Skeletal muscle tissue (tissue), 4 donors: Measurements from ENCODE around the gene VWA5B1. TPM values are rescaled to one million over a fixed set of nuclear protein-coding genes. Genes with fewer than 3 reads are reported as not detected.

Experiments used
- H3K27ac ChIP-seq: one replicate; pipeline ENCODE4 v1.7.0; 2013; ENCODE audit warnings: mild to moderate bottlenecking, low read depth, low read length, inconsistent platforms
- H3K27me3 ChIP-seq, 3 donors: one replicate each; pipeline ENCODE4 v1.7.0; 2013; ENCODE audit warnings: low read length in 3 of 3; ENCODE audit not compliant: control insufficient read depth in 3 of 3, insufficient read depth in 3 of 3
- H3K36me3 ChIP-seq, 3 donors: one replicate each; pipeline ENCODE4 v1.7.0; 2013; ENCODE audit warnings: low read length in 3 of 3; ENCODE audit not compliant: control insufficient read depth in 3 of 3, insufficient read depth in 3 of 3
- H3K4me1 ChIP-seq, 3 donors: one replicate each; pipeline ENCODE4 v1.7.0; 2013; ENCODE audit warnings: low read length in 3 of 3, mild to moderate bottlenecking in 3 of 3; ENCODE audit not compliant: control insufficient read depth in 3 of 3, insufficient read depth in 3 of 3
- H3K4me3 ChIP-seq, 3 donors: one replicate each; pipeline ENCODE4 v1.7.0; 2013; ENCODE audit warnings: low read length in 3 of 3
- H3K9ac ChIP-seq, 3 donors: one replicate each; pipeline ENCODE4 v1.7.0; 2013; ENCODE audit warnings: low read length in 3 of 3, mild to moderate bottlenecking in 3 of 3, moderate library complexity in 2 of 3, low read depth in 1 of 3
- H3K9me3 ChIP-seq, 3 donors: one replicate each; pipeline ENCODE4 v1.7.0; 2013; ENCODE audit warnings: low read length in 3 of 3; ENCODE audit not compliant: control insufficient read depth in 3 of 3
- total RNA-seq: library from RNA; depleted of rRNA; stranded (reverse); fragments of >200 nt; gene quantifications from one replicate; pipeline ENCODE4 v1.2.3, GENCODE V29; 2014
- donor health status: Osteomylitis.

VWA5B1 gene
- total RNA-seq, 1 donor from 2014 or later, result 0.52 TPM

DNA sequence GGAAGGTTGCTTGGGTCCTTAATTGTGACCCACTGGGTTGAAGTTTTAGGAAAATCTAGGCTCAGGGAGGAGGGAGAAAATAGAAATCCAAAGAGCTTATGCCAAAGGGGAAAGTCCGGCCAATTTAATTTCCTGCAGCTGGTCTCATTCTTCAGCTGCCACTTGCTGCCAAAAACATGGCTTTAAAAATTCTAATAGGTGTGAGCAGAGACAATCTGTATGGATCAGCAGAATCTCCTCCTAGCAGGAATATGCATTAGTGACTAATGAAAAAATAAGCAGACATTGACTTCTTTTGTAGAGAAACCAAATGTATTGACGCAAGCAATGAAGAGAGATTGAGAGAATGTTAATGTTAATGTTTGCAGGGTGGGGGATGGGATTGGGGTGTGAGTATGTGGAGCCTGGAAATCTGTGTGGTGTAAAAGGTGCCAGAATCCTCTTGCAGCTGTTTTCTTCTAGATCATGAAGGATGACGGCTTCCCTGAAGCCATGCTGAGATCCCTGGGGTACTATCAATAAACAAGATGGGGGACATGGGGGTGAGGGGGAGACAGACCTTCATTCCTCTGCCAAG, 35.3 kb downstream of the VWA5B1 start:
- Histone ChIP-seq H3K4me1 (peaks cover 10 to 14% (median 13%) of the 10 kb centered on the region in 3 donors), H3K9ac (no peak overlapping the region), H3K4me3 (no peak overlapping the region), H3K27ac (no peak overlapping the region), H3K36me3 (no peaks in the 10 kb centered on the region), H3K9me3 (no peaks in the 10 kb centered on the region), H3K27me3 (peaks cover 0 to 6% (median 0%) of the 10 kb centered on the region in 3 donors)

DNA sequence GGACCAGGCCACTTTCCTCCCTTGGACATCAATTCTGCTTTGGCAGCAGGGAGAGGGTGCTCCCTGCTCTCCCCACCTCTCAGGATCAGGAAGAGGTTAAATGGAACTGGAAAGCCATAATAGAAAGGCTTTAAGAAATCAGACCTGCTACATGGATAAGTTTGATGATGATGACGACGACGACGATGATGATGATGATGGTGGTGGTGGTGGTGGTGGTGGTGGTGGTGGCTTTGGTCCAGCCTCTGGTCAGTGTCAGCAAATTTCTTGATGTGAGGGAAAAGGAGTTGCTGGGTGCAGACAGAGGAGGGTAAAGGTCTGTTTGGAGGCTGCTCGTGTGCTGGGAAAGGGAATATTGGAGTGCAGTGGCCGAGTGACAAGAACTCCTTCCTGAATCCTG, 36.8 kb downstream of the VWA5B1 start:
- Histone ChIP-seq H3K4me3 (no peak overlapping the region), H3K36me3 (no peaks in the 10 kb centered on the region), H3K9ac (no peak overlapping the region), H3K27me3 (no peaks in the 10 kb centered on the region), H3K27ac (no peak overlapping the region), H3K4me1 (peaks cover 10 to 12% (median 11%) of the 10 kb centered on the region in 3 donors), H3K9me3 (no peaks in the 10 kb centered on the region)

DNA sequence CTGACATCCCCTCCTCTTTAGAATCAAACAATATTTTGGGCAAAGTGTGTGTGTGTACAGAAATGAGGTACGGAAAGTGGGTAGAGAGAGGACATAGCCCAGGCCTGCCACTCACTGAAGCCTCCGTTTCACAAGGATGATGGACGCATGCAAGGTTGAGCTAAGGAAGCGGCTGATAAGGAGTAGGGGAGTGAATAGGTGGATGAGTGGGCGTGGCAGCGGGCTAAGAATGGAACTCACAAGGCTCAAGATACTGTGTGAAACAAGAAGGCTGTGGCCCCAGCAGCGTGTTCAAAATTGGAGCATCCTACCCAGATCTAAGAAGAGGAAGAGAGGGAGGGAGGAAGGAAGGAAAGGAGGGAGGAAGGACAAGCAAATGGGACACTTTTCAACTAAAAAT, 37.5 kb downstream of the VWA5B1 start:
- Histone ChIP-seq H3K27ac (no peak overlapping the region), H3K9me3 (no peaks in the 10 kb centered on the region), H3K27me3 (no peaks in the 10 kb centered on the region), H3K9ac (no peak overlapping the region), H3K4me3 (no peak overlapping the region), H3K36me3 (no peaks in the 10 kb centered on the region), H3K4me1 (peaks cover 10 to 12% (median 11%) of the 10 kb centered on the region in 3 donors)

DNA sequence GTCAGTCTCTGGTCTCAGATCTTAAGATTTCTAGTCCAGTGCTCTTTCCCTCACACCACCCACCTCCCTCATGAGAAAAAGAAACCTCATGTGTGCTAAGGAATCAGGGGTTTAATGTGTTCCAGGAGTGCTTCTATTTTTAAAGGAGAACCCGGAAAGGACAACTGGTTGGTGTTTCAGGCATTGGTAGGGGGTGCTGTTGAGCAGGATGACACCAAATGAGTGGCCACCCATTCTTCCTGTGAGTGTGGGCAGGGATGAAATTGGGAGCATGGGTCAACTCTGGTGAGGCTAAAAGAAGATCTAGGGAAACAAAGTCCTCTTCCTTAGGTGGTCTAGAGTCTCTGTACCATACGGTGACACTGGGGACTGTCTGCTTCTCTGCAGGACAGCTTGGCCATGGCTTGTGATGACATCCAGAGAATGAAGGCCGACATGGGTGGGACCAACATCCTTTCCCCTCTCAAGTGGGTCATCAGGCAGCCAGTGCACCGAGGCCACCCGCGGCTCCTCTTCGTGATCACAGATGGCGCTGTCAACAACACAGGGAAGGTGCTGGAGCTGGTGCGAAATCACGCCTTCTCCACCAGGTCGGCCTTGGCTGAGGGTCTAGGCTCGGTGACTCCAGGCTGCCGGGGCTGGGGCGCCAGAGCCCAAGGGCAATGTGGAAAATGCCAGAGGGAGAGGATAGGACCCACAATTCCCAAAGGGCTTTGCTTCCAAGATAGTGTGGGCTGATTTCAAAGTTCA, 39.3 kb downstream of the VWA5B1 start:
- H3K27me3 ChIP-seq, result no peaks in the 10 kb centered on the region
- H3K4me1 ChIP-seq, result peaks cover 3 to 11% (median 8%) of the 10 kb centered on the region in 3 donors
- H3K36me3 ChIP-seq, result no peaks in the 10 kb centered on the region
- H3K9ac ChIP-seq, result no peak overlapping the region
- no peak overlapping the region for H3K4me3 ChIP-seq
- no peaks in the 10 kb centered on the region for H3K9me3 ChIP-seq
- no peak overlapping the region for H3K27ac ChIP-seq

DNA sequence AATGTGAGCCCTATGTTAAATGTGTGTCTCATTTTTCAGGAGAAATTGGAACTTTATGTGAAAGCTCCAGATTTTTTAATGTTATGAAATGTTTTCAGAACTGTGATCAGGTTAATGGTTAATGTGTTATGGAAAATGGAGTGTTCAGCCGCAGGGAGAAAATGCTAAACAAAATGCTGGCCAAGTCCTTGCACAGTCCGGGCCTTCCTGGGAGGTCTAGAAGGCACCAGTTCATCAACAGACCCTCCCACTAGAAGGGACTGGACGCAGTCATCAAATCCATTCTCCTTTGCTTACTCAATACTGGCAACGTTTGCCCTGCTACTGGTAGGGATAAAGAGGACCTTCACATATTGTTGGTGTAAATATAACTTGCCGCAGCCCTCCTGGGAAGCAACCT, 43.4 kb downstream of the VWA5B1 start:
- Histone ChIP-seq H3K9ac (no peak overlapping the region), H3K27me3 (peaks cover 0 to 14% (median 8%) of the 10 kb centered on the region in 3 donors), H3K36me3 (no peaks in the 10 kb centered on the region), H3K27ac (no peak overlapping the region), H3K4me3 (no peak overlapping the region), H3K9me3 (no peaks in the 10 kb centered on the region), H3K4me1 (peaks cover 0 to 2% (median 0%) of the 10 kb centered on the region in 3 donors)

DNA sequence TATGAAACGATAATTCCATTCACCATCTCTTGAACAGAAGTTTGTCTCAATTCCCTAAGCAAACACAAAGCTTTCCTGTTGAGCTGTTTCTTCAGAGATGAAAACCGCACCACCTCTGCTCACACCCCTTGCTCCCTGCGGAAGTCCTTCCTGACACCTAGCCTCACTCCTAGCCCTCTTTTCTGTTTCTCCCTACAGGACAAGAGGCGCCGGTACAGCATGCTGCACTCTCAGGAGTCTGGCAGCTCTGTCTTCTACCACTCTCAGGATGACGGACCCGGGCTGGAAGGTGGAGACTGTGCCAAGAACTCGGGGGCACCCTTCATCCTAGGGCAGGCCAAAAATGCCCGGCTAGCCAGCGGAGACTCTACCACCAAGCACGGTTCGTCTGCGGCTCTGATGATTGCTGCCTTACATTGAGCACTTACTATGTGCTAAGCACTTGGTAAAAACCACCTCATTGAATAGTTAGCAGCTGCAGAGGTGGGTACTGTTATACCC, 45.5 kb downstream of the VWA5B1 start:
- H3K36me3 ChIP-seq, result no peaks in the 10 kb centered on the region
- H3K4me3 ChIP-seq, result no peak overlapping the region
- no peak overlapping the region for H3K27ac ChIP-seq
- H3K9me3 ChIP-seq, result no peaks in the 10 kb centered on the region
- H3K9ac ChIP-seq, result no peak overlapping the region
- no peaks in the 10 kb centered on the region for H3K4me1 ChIP-seq
- peaks cover 0 to 14% (median 8%) of the 10 kb centered on the region in 3 donors for H3K27me3 ChIP-seq

DNA sequence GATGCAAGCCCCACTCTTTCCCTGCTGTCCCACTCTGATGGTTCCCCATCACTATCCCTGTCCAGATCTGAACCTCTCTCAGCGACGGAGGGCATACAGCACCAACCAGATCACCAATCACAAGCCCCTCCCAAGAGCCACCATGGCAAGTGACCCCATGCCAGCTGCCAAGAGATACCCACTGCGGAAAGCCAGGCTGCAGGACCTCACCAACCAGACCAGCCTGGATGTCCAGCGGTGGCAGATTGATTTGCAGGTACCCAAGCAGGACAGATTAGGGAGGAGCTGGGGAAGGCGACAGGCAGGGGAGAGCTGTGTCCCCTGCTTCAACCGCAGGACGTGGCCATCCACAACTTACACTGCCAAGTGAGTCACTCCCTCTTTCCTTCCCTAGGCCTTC, 46.9 kb downstream of the VWA5B1 start:
- Histone ChIP-seq H3K4me3 (no peak overlapping the region), H3K9ac (no peak overlapping the region), H3K27ac (no peak overlapping the region), H3K4me1 (no peaks in the 10 kb centered on the region), H3K27me3 (peaks cover 0 to 14% (median 12%) of the 10 kb centered on the region in 3 donors), H3K9me3 (no peaks in the 10 kb centered on the region), H3K36me3 (no peaks in the 10 kb centered on the region)

DNA sequence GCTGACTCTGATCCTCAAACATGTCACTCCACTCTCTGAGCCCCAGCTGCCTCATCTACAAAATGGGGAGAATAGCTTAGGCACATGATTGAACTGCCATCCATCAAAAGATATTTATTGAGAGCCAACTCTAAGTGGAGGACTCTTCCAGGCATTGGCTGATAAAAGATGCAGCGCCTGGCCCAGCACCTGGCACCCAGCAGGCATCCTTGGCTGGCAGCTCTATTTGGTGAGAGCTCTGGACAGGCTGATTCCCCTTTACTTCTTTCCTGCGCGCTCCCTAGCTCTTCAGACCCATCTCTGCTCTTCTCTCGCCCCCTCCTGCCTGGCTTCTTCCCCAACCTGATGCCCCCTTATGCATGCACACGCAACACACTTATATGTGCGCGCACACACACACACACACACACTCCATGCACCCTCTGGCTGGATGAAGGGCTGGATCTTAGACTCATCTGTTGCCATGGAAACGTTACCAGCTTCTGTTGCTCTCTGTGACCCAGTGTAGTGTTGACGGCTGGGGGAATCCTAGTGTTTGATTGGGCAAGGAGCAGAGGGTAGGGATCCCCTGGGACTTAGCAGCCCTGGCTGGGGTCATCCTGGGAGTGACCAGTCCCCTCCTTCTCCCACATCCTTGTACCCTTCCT, 49.3 kb downstream of the VWA5B1 start:
- Histone ChIP-seq H3K27me3 (peaks cover 6 to 26% (median 21%) of the 10 kb centered on the region in 3 donors), H3K4me3 (no peak overlapping the region), H3K9me3 (no peaks in the 10 kb centered on the region), H3K4me1 (no peaks in the 10 kb centered on the region), H3K9ac (no peak overlapping the region), H3K27ac (no peak overlapping the region), H3K36me3 (no peaks in the 10 kb centered on the region)

DNA sequence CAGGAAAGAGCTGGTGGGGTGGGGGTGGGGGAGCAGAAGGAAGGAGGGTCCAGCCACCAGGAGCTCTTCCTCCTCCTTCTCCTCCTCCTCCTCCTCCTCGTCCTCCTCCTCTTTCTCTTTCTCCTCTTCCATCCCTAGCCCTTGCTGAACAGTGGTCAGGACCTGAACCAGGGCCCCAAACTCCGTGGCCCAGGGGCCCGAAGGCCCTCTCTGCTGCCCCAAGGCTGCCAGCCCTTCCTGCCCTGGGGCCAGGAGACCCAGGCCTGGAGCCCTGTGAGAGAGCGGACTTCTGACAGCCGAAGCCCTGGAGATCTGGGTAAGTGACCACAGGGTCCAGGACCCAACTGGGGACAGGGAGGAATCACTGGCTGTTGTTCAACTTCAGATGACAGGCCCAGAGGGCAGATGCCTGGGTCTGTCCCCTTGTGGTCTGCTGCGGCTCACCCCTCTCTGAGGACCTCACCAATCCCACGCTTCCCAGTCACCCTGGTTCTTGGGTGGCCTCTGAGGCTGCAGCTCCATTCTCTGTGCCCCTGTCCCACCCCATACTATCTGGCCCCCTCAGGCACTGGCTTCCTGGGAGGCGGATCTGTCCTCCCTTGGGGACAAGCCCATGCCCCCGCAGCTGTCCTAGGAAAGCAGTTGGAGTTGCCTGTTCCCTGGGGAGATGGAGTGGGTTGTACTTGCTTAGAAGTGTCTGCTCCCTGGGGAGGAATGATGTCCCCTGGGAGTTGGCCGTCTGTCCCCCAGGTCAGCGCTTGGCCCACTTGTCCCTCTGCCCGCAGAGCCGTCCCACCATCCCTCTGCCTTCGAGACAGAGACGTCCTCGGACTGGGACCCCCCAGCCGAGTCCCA, 51.8 kb downstream of the VWA5B1 start:
- H3K9me3 ChIP-seq, result peaks cover 0 to 3% (median 0%) of the 10 kb centered on the region in 3 donors
- peaks cover 6 to 22% (median 12%) of the 10 kb centered on the region in 3 donors for H3K27me3 ChIP-seq
- no peaks in the 10 kb centered on the region for H3K36me3 ChIP-seq
- no peak overlapping the region for H3K4me3 ChIP-seq
- H3K9ac ChIP-seq, result no peak overlapping the region
- H3K27ac ChIP-seq, result no peak overlapping the region
- no peaks in the 10 kb centered on the region for H3K4me1 ChIP-seq
